SK-N-SH (cell line): ENCODE data around the gene XG. TPM values are rescaled to one million over a fixed set of nuclear protein-coding genes. Genes with fewer than 3 reads are reported as not detected.
A peak's percentile ranks its signal among the peaks of the same experiment; 100 is the strongest.

Source experiments
- CTCF ChIA-PET: fragments of 300-600, 350-600 bp; formaldehyde crosslinking; extraction: SDS; loops from one replicate; lab custom pipeline; 2021; lab: Yijun Ruan, JAX
- POLR2A ChIA-PET: fragments of 350-600 bp; sonication (Branson Sonifier 250); formaldehyde crosslinking; extraction: SDS; loops from one replicate; lab custom pipeline; 2020; ENCODE audit warnings: antibody characterized with exemption, inconsistent platforms; lab: Yijun Ruan, JAX
- DNase-seq: peaks from one replicate; pipeline ENCODE4 v3.0.0; 2012
- H2AFZ ChIP-seq: fragments of 200-600 bp; sonication (generic); 2 replicates; pipeline ENCODE4 v1.8.1; 2016; ENCODE audit warnings: antibody characterized with exemption, mild to moderate bottlenecking, low read depth
- H3F3A ChIP-seq: fragments of 200-600 bp; sonication (generic); replicated peaks from 2 replicates; pipeline ENCODE3; 2016; ENCODE audit warnings: antibody characterized with exemption, mild to moderate bottlenecking; ENCODE audit not compliant: insufficient read depth
- H3K27ac ChIP-seq, 2 experiments: fragments of 200-500 bp in 1 of 2; fragments of 200-600 bp in 1 of 2; sonication (Bioruptor generic) in 1 of 2; sonication (generic), shearing (Covaris generic) in 1 of 2; 2 replicates each; pipeline versions ENCODE4 v1.5.1 to v1.6.1; 2014 to 2016; ENCODE audit warnings: low read depth in 2 of 2, inconsistent platforms in 1 of 2, low read length in 1 of 2, mild to moderate bottlenecking in 1 of 2, mixed read lengths in 1 of 2
- H3K27me3 ChIP-seq: fragments of 200-600 bp; sonication (generic), shearing (Covaris generic); 2 replicates; pipeline ENCODE4 v1.6.1; 2016; ENCODE audit warnings: mixed run types; ENCODE audit not compliant: insufficient read depth
- H3K36me3 ChIP-seq, 2 experiments: fragments of 200-500 bp in 1 of 2; fragments of 200-600 bp in 1 of 2; sonication (Bioruptor generic) in 1 of 2; sonication (generic) in 1 of 2; replicated peaks in 1 of 2; 2 replicates each; pipeline versions ENCODE3 to v1.5.1; 2014 to 2016; ENCODE audit warnings: low read length in 1 of 2, mild to moderate bottlenecking in 1 of 2; ENCODE audit not compliant: insufficient read depth in 2 of 2, control insufficient read depth in 1 of 2
- H3K4me1 ChIP-seq, 2 experiments: fragments of 200-500 bp in 1 of 2; fragments of 200-600 bp in 1 of 2; sonication (Bioruptor generic) in 1 of 2; sonication (generic), shearing (Covaris generic) in 1 of 2; 2 replicates each; pipeline versions ENCODE4 v1.5.1 to v1.6.1; 2014 to 2016; ENCODE audit warnings: low read depth in 1 of 2, low read length in 1 of 2, mixed run types in 1 of 2; ENCODE audit not compliant: insufficient read depth in 2 of 2, control insufficient read depth in 1 of 2
- H3K4me2 ChIP-seq: fragments of 200-600 bp; sonication (generic), shearing (Covaris generic); 2 replicates; pipeline ENCODE4 v1.6.1; 2017; ENCODE audit warnings: mixed run types
- H3K4me3 ChIP-seq, 2 experiments: fragments of 200-500 bp in 1 of 2; fragments of 200-600 bp in 1 of 2; sonication (Bioruptor generic) in 1 of 2; sonication (generic), shearing (Covaris generic) in 1 of 2; 2 replicates each; pipeline versions ENCODE4 v1.5.1 to v1.8.1; 2014 to 2016; ENCODE audit warnings: low read depth in 2 of 2, inconsistent platforms in 1 of 2, low read length in 1 of 2, mild to moderate bottlenecking in 1 of 2, mixed read lengths in 1 of 2, moderate library complexity in 1 of 2
- H3K79me2 ChIP-seq: fragments of 200-600 bp; sonication (generic); 2 replicates; pipeline ENCODE4 v1.8.1; 2017; ENCODE audit warnings: mild to moderate bottlenecking; ENCODE audit not compliant: insufficient read depth
- H3K9ac ChIP-seq: fragments of 200-600 bp; sonication (generic); 2 replicates; pipeline ENCODE4 v1.6.1; 2017; ENCODE audit warnings: mixed run types
- H3K9me2 ChIP-seq: fragments of 200-600 bp; sonication (generic); 2 replicates; pipeline ENCODE4 v1.6.1; 2017; ENCODE audit warnings: mixed run types
- H3K9me3 ChIP-seq: fragments of 200-600 bp; sonication (generic); 2 replicates; pipeline ENCODE4 v1.6.1; 2017; ENCODE audit warnings: mixed run types, mild to moderate bottlenecking, moderate library complexity
- H4K20me1 ChIP-seq: fragments of 200-600 bp; sonication (generic); 2 replicates; pipeline ENCODE4 v1.6.1; 2017; ENCODE audit warnings: mild to moderate bottlenecking, mixed run types; ENCODE audit not compliant: insufficient read depth
- ELF1 ChIP-seq: IDR thresholded peaks from 2 replicates; pipeline ENCODE4 v1.4.0; 2012
- EP300 ChIP-seq, 2 experiments: IDR thresholded peaks; 2 replicates each; pipeline versions ENCODE4 v1.4.0 to v1.6.1; 2012; ENCODE audit warnings: borderline replicate concordance in 1 of 2, low read depth in 1 of 2, low read length in 1 of 2
- FOSL2 ChIP-seq: IDR thresholded peaks from 2 replicates; pipeline ENCODE4 v1.4.0; 2012; ENCODE audit warnings: low read depth, mild to moderate bottlenecking, moderate library complexity, borderline replicate concordance
- JUND ChIP-seq: IDR thresholded peaks from 2 replicates; pipeline ENCODE4 v1.4.0; 2012
- MEF2A ChIP-seq: IDR thresholded peaks from 2 replicates; pipeline ENCODE4 v1.4.0; 2012; ENCODE audit warnings: low read depth, borderline replicate concordance
- PBX3 ChIP-seq: IDR thresholded peaks from 2 replicates; pipeline ENCODE4; 2012
- POLR2AphosphoS5 ChIP-seq: IDR thresholded peaks from 2 replicates; pipeline ENCODE4 v1.6.1; 2012; ENCODE audit warnings: low read depth, low read length
- RAD21 ChIP-seq: IDR thresholded peaks from 2 replicates; pipeline ENCODE4 v1.6.1; 2012; ENCODE audit warnings: mild to moderate bottlenecking, low read length
- RCOR1 ChIP-seq: fragments of 150-350 bp; IDR thresholded peaks from 2 replicates; pipeline ENCODE4 v1.6.1; 2017; ENCODE audit warnings: antibody characterized with exemption, low read length
- REST ChIP-seq: IDR thresholded peaks from 2 replicates; pipeline ENCODE4 v1.6.1; 2012; ENCODE audit warnings: mild to moderate bottlenecking, low read depth, low read length, moderate library complexity
- RFX5 ChIP-seq: IDR thresholded peaks from 2 replicates; pipeline ENCODE4 v1.6.1; 2012; ENCODE audit warnings: mild to moderate bottlenecking, improper control_type of control experiment, low read length
- RXRA ChIP-seq: IDR thresholded peaks from 2 replicates; pipeline ENCODE4 v1.4.0; 2012; ENCODE audit warnings: low read depth, mild to moderate bottlenecking, borderline replicate concordance
- SIN3A ChIP-seq: IDR thresholded peaks from 2 replicates; pipeline ENCODE4 v1.6.1; 2012; ENCODE audit warnings: low read depth, mild to moderate bottlenecking, low read length, moderate library complexity, borderline replicate concordance
- TAF1 ChIP-seq: IDR thresholded peaks from 2 replicates; pipeline ENCODE4 v1.6.1; 2012; ENCODE audit warnings: low read depth, mild to moderate bottlenecking, low read length, moderate library complexity, borderline replicate concordance
- TCF12 ChIP-seq: IDR thresholded peaks from 2 replicates; pipeline ENCODE4 v1.4.0; 2012
- YY1 ChIP-seq: IDR thresholded peaks from 2 replicates; pipeline ENCODE4 v1.4.0; 2012; ENCODE audit warnings: low read depth, mild to moderate bottlenecking
- WGBS: methylation state at CpG from one replicate; pipeline ENCODE4 v1.1.6; 2017; ENCODE audit warnings: low lambda C conversion rate; 5-methylcytosine and 5-hydroxymethylcytosine counted together
- polyA plus RNA-seq, 3 experiments: library from polyadenylated mRNA; depleted of rRNA; stranded (reverse); fragments of >200 nt; gene quantifications; 2 replicates each; pipeline ENCODE4 v1.2.3, GENCODE V29; 2012
- TF ChIP-seq, protein P1 (sequence below): IDR thresholded peaks from 2 replicates; pipeline ENCODE4 v1.4.0; 2012; ENCODE audit warnings: low read depth
- TF ChIP-seq, protein P2 (sequence below): fragments of 150-350 bp; IDR thresholded peaks from 2 replicates; pipeline ENCODE4 v1.6.1; 2016; ENCODE audit warnings: mild to moderate bottlenecking, low read depth, low read length
- TF ChIP-seq, protein P3 (sequence below): fragments of 200-600 bp; sonication (generic); IDR thresholded peaks from 2 replicates; pipeline ENCODE4 v1.6.1; 2017; ENCODE audit warnings: antibody characterized with exemption, mild to moderate bottlenecking, moderate library complexity

The XG gene
- polyA plus RNA-seq, 1 of the 3 experiments (the other 2 are of a cell fraction): 0.76 TPM

GRCh38 chrX:2817036-2817435 lies 65.2 kb downstream of the XG start:
- Histone ChIP-seq H3F3A (peaks cover 4% of the 10 kb centered on the region), H3K79me2 (no peaks in the 10 kb centered on the region), H3K27me3 (peaks cover 8% of the 10 kb centered on the region; the same call in 1 of the 2 replicates), H3K4me2 (no peak overlapping the region), H3K9ac (no peak overlapping the region), H3K4me1 (peaks cover 0 to 3% of the 10 kb centered on the region in 2 experiments; a peak in 1 of 4 replicates), H3K9me2 (no peaks in the 10 kb centered on the region), H3K27ac (no peak overlapping the region), H3K4me3 (no peak overlapping the region), H4K20me1 (no peaks in the 10 kb centered on the region), H3K9me3 (no peaks in the 10 kb centered on the region), H2AFZ (no peak overlapping the region), H3K36me3 (no peaks in the 10 kb centered on the region)
- 24% methylated on average over 2 of the region's 2 CpGs for WGBS
- TF ChIP-seq, protein P1, sequence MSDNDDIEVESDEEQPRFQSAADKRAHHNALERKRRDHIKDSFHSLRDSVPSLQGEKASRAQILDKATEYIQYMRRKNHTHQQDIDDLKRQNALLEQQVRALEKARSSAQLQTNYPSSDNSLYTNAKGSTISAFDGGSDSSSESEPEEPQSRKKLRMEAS: no peak
- TF ChIP-seq, protein P2, sequence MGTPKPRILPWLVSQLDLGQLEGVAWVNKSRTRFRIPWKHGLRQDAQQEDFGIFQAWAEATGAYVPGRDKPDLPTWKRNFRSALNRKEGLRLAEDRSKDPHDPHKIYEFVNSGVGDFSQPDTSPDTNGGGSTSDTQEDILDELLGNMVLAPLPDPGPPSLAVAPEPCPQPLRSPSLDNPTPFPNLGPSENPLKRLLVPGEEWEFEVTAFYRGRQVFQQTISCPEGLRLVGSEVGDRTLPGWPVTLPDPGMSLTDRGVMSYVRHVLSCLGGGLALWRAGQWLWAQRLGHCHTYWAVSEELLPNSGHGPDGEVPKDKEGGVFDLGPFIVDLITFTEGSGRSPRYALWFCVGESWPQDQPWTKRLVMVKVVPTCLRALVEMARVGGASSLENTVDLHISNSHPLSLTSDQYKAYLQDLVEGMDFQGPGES: no peak
- TF ChIP-seq RXRA (no peak), FOSL2 (no peak), RAD21 (no peak), RFX5 (no peak), PBX3 (no peak), SIN3A (no peak), JUND (no peak), MEF2A (no peak), ELF1 (no peak), TAF1 (no peak), YY1 (no peak), POLR2AphosphoS5 (no peak)
- DNase-seq: no peak
- CTCF ChIA-PET: no interaction called here
- POLR2A ChIA-PET: no interaction called here

DNA sequence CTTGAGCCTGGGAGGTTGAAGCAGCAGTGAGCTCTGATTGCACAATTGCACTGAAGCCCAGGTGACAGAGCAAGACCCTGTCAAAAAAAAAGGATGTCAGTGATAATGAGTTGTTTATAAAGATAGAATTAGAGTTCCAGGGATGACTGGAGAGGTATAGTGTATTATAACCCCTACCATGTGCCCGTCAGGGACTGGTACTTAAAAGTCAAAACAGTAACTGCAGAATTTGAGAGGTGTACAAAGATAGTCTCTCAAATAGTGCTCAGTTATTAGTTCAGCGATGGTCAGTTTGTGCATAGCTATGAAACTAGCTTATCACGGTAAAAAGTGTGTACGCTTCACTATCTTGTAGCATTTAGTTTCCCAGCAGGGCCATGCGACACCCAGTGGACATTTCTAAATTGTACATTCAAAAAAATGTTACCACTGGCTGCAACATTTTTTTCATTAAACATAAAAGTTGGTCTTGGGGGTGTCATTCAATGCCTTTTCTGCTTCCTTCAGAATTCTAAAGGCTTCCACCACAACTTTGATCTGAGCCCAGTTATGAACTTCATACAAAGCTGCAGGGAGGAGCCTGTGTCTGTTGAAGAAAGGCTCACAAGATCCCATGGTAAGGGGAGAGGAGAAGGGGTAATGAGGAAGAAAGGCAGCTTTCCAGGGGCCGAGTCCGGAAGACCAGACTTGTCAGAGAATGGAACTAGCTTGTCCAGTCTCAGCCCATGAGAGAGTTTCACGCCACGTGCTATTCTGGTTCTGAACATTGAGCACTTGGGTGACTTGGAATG lies 67.7 kb downstream of the XG start:
- POLR2A ChIA-PET: no interaction called here
- Histone ChIP-seq H3K4me1 (no peaks in the 10 kb centered on the region; a peak in 1 of 4 replicates), H3K9ac (no peak overlapping the region), H3K4me2 (no peak overlapping the region), H2AFZ (no peak overlapping the region), H4K20me1 (no peaks in the 10 kb centered on the region), H3F3A (peaks cover 4% of the 10 kb centered on the region), H3K27me3 (peaks cover 5% of the 10 kb centered on the region; the same call in 1 of the 2 replicates), H3K36me3 (no peaks in the 10 kb centered on the region), H3K4me3 (no peak overlapping the region), H3K9me3 (no peaks in the 10 kb centered on the region), H3K9me2 (no peaks in the 10 kb centered on the region), H3K79me2 (no peaks in the 10 kb centered on the region), H3K27ac (no peak overlapping the region)
- CTCF ChIA-PET: interaction anchor here (0.8 to 2.0 kb wide), 3 partner anchors 12 to 33 kb away, joined by 4 to 8 read pairs (median 5); no protein-coding TSS in a partner anchor
- peak; percentile 39 for DNase-seq
- WGBS: 33% methylated on average over 9 of the region's 9 CpGs
- TF ChIP-seq RXRA (no peak), FOSL2 (no peak), RCOR1 (no peak), TCF12 (no peak), EP300 (IDR thresholded peaks at IDR 0.05; ENCODE audit: borderline replicate concordance in 1 of 2, low read depth in 1 of 2, low read length in 1 of 2) (no peak), SIN3A (no peak), MEF2A (no peak), RAD21 (peak; percentile 45), REST (no peak)
- TF ChIP-seq, protein P3, sequence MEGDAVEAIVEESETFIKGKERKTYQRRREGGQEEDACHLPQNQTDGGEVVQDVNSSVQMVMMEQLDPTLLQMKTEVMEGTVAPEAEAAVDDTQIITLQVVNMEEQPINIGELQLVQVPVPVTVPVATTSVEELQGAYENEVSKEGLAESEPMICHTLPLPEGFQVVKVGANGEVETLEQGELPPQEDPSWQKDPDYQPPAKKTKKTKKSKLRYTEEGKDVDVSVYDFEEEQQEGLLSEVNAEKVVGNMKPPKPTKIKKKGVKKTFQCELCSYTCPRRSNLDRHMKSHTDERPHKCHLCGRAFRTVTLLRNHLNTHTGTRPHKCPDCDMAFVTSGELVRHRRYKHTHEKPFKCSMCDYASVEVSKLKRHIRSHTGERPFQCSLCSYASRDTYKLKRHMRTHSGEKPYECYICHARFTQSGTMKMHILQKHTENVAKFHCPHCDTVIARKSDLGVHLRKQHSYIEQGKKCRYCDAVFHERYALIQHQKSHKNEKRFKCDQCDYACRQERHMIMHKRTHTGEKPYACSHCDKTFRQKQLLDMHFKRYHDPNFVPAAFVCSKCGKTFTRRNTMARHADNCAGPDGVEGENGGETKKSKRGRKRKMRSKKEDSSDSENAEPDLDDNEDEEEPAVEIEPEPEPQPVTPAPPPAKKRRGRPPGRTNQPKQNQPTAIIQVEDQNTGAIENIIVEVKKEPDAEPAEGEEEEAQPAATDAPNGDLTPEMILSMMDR: peak; percentile 71
